IPS DF 19.7 (cell line): ENCODE results near the gene ADCY5.
"Not testable (repeated sequence)": the region's sequence is repeated elsewhere in the genome, so short reads cannot be mapped to it uniquely, and the experiment has no call there.

Experiments
- DNase-seq: peaks from one replicate; pipeline ENCODE4 v3.0.0-alpha.2; 2013; ENCODE audit warnings: low read depth, low spot score

Gene ADCY5

DNA sequence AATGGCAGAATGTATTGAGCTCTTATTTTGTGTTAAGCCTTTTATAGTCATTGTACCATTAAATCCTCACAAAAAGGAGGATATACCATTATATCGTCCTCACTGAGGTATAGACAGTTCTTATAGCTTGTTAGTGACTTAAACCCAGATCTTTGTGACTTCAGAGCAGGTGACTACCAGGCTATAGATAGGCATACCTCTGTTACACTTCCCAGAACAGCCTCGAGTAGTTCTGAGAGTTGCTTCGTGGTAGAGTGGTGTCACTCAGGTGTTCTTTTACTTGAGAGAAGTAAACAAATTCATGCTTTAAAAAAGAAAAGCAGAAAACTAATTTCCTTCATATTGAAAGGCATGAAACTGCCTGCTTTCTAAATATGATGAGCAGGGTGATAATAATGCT lies 187.2 kb downstream of the ADCY5 start:
- no peak for DNase-seq

DNA sequence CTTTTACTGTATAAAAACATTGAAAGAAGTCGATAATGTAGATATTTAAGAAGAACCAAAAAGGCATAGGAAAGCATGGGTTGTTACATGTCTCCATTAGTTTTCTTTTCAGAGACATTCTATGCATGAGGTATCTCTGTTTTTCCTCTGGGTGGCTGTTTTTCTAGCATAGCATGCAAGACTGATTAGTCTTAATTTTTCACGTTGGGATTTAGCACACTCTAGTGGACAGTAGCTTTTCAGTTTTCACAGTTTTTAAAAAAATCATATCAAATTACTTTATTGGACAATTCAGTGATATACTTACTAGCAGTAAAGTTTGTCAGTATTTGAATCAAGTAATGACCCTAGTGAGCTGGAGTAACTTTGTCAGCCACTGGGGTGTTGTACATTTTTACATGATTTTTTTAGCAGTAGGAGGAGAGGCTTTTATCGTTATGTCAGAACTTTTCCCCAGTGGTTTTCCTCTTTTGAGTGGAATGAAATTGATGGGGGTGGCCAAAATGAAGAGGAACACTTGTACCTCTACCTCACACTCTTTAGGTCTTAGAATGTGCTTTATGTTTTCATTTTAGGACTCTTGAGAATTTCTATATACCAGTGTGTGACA lies 190.0 kb downstream of the ADCY5 start:
- no peak for DNase-seq

DNA sequence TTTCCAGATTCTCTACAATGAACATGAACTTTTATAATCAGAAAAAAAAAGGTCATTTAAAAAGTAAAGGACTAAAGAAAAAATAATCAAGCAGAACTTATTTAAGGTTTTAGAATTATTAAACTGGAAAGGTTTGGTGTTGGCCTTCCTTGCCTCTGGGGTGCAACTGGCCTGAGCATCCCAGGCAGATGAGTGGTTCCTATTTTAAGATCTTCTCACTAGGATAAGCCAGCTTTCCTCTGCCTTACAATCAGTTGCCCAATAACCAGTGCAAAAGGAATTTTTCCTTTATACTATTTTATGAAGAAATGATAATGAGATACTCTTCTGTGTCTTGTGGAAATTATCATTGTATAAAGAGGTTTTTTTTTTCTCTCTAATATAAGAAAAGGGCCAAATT lies 190.5 kb downstream of the ADCY5 start:
- no peak for DNase-seq

- DNase-seq = no peak
These were observed 192.6 kb downstream of the ADCY5 start for GRCh38 chr3:123256256-123256655.

GRCh38 chr3:123246866-123247265 lies 202.0 kb downstream of the ADCY5 start:
- DNase-seq = no peak

GRCh38 chr3:123244128-123244527 lies 204.8 kb downstream of the ADCY5 start:
- DNase-seq = no peak

GRCh38 chr3:123239756-123240155 lies 209.1 kb downstream of the ADCY5 start:
- no peak for DNase-seq

DNA sequence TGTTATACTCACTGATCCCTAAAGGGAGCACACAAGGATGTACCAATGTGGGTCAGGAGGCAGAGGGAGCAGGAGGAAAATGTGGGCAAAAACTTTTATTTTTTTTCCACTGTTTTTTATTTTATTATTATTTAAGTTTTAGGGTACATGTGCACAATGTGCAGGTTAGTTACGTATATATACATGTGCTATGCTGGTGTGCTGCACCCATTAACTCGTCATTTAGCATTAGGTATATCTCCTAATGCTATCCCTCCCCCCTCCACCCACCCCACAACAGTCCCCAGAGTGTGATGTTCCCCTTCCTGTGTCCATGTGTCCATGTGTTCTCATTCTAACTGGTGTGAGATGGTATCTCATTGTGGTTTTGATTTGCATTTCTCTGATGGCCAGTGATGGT lies 209.7 kb downstream of the ADCY5 start:
- not testable (repeated sequence) for DNase-seq

GRCh38 chr3:123236902-123237301 lies 212.0 kb downstream of the ADCY5 start:
- DNase-seq = no peak
